Measurements from ENCODE around the gene AP3S1. TPM values are rescaled to one million over a fixed set of nuclear protein-coding genes. Genes with fewer than 3 reads are reported as not detected.

AP3S1 gene
- total RNA-seq, 6 experiments from 2014 or later: 27.8 to 51.0 (median 40.4) TPM

- intact Hi-C loops (cut with DNase I): no loop called here
- H3K4me1 ChIP-seq: peaks cover 0 to 70% (median 9%) of the 10 kb centered on the region in 4 donors
- 70% methylated on average over 2 of the region's 2 CpGs for WGBS (ENCODE audit: insufficient coverage, low coverage, low lambda C conversion rate, missing lambda C conversion rate)
- DNase-seq: no peak
- H3K36me3 ChIP-seq: peaks cover 0 to 69% (median 16%) of the 10 kb centered on the region in 4 donors
- H3K27me3 ChIP-seq: no peaks in the 10 kb centered on the region
- no peak overlapping the region for H3K27ac ChIP-seq
- H3K4me3 ChIP-seq: no peak overlapping the region
- no peak for ATAC-seq
- H3K9me3 ChIP-seq: no peaks in the 10 kb centered on the region
- TF ChIP-seq CTCF (IDR thresholded peaks at IDR 0.05): no peak
- TF ChIP-seq POLR2A (IDR thresholded peaks at IDR 0.05): no peak
Observed at GRCh38 chr5:115809946-115810345, 31.8 kb upstream of the AP3S1 start.

- peaks cover 0 to 61% (median 12%) of the 10 kb centered on the region in 4 donors for H3K36me3 ChIP-seq
- H3K4me3 ChIP-seq: no peak overlapping the region
- TF ChIP-seq POLR2A (IDR thresholded peaks at IDR 0.05) (no peak), CTCF (IDR thresholded peaks at IDR 0.05) (no peak)
- H3K27ac ChIP-seq: no peak overlapping the region
- peaks cover 0 to 63% (median 9%) of the 10 kb centered on the region in 4 donors for H3K4me1 ChIP-seq
- H3K9me3 ChIP-seq: no peaks in the 10 kb centered on the region
- ATAC-seq (no peak), DNase-seq (no peak)
- intact Hi-C loops (cut with DNase I): no loop called here
- no peaks in the 10 kb centered on the region for H3K27me3 ChIP-seq
Observed at GRCh38 chr5:115810761-115811160, 31.0 kb upstream of the AP3S1 start.

GRCh38 chr5:115811406-115811805, 30.3 kb upstream of the AP3S1 start:
- Histone ChIP-seq H3K36me3 (peaks cover 0 to 55% (median 10%) of the 10 kb centered on the region in 4 donors), H3K27ac (no peak overlapping the region), H3K9me3 (no peaks in the 10 kb centered on the region), H3K4me1 (peaks cover 0 to 57% (median 9%) of the 10 kb centered on the region in 4 donors), H3K4me3 (no peak overlapping the region), H3K27me3 (no peaks in the 10 kb centered on the region)
- ATAC-seq (no peak), DNase-seq (no peak)
- intact Hi-C loops (cut with DNase I): no loop called here
- no peak for TF ChIP-seq POLR2A (IDR thresholded peaks at IDR 0.05)

GRCh38 chr5:115812372-115812771, 29.4 kb upstream of the AP3S1 start:
- TF ChIP-seq CTCF (IDR thresholded peaks at IDR 0.05): no peak
- no peak for TF ChIP-seq POLR2A (IDR thresholded peaks at IDR 0.05)
- intact Hi-C loops (cut with DNase I): no loop called here
- Histone ChIP-seq H3K27me3 (no peaks in the 10 kb centered on the region), H3K4me3 (peak overlapping the region in 1 of 3 donors; percentile 78), H3K4me1 (peaks cover 0 to 48% (median 6%) of the 10 kb centered on the region in 4 donors), H3K27ac (peak overlapping the region in 1 of 3 donors; percentile 96), H3K9me3 (no peaks in the 10 kb centered on the region), H3K36me3 (peaks cover 0 to 48% (median 5%) of the 10 kb centered on the region in 4 donors)
- DNase-seq (no peak), ATAC-seq (no peak)
- WGBS (ENCODE audit: insufficient coverage, low coverage, low lambda C conversion rate, missing lambda C conversion rate): 26% methylated on average over 1 of the region's 1 CpG

GRCh38 chr5:115813719-115814118, 28.0 kb upstream of the AP3S1 start:
- ATAC-seq (no peak), DNase-seq (no peak)
- no peaks in the 10 kb centered on the region for H3K27me3 ChIP-seq
- no peaks in the 10 kb centered on the region for H3K9me3 ChIP-seq
- TF ChIP-seq POLR2A (IDR thresholded peaks at IDR 0.05): no peak
- no peak for TF ChIP-seq CTCF (IDR thresholded peaks at IDR 0.05)
- H3K27ac ChIP-seq: peak overlapping the region in 2 of 3 donors; percentile 96
- intact Hi-C loops (cut with DNase I): no loop called here
- peaks cover 0 to 38% (median 5%) of the 10 kb centered on the region in 4 donors for H3K36me3 ChIP-seq
- peak overlapping the region in 2 of 3 donors; percentile 68 to 78 for H3K4me3 ChIP-seq
- 19% methylated on average over 5 of the region's 5 CpGs for WGBS (ENCODE audit: insufficient coverage, low coverage, low lambda C conversion rate, missing lambda C conversion rate)
- peaks cover 0 to 50% (median 2%) of the 10 kb centered on the region in 4 donors for H3K4me1 ChIP-seq

Measured in right lobe of liver (tissue), 6 donors.